Adrenal gland (tissue), 5 donors: ENCODE data around the gene NAAA.

Source experiments
- POLR2A ChIP-seq, 2 donors: fragments of 450-650 bp; IDR thresholded peaks; one replicate each; pipeline ENCODE4 v1.6.1; 2017; ENCODE audit warnings: antibody characterized with exemption in 2 of 2, mild to moderate bottlenecking in 2 of 2, moderate library complexity in 1 of 2
- TF ChIP-seq, protein P1 (sequence below), 6 experiments: fragments of 450-650 bp in 4 of 6; fragments of 200-600 bp in 2 of 6; sonication (generic) in 1 of 6; IDR thresholded peaks; 1 replicate in 5 of 6; 2 replicates in 1 of 6; pipeline versions ENCODE4 v1.5.1 to v1.8.0; 2016 to 2021; ENCODE audit warnings: antibody characterized with exemption in 6 of 6, mild to moderate bottlenecking in 2 of 6, moderate library complexity in 1 of 6
- donor health status: DM: no; HTN: no; CAD: no.

DNA sequence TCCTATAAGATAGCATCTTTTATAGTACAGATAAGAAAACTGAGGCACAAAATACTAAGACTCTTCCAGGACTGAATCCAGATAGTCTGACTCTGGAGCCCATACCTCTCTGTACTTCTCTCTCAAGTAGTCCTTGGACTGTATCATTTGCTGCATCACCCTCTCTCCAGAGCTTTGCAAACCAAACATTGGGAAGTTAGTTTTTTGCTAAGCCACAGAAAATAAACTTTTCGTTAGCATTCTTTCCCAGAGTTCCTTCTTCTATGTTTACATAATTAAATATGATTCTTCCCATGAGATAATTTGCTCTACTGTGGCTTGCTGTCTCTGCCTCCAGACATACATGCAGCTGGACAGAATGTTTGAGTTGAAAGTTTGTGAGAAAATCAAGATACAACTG is 60.5 kb downstream of the NAAA start:
- TF ChIP-seq, protein P1, sequence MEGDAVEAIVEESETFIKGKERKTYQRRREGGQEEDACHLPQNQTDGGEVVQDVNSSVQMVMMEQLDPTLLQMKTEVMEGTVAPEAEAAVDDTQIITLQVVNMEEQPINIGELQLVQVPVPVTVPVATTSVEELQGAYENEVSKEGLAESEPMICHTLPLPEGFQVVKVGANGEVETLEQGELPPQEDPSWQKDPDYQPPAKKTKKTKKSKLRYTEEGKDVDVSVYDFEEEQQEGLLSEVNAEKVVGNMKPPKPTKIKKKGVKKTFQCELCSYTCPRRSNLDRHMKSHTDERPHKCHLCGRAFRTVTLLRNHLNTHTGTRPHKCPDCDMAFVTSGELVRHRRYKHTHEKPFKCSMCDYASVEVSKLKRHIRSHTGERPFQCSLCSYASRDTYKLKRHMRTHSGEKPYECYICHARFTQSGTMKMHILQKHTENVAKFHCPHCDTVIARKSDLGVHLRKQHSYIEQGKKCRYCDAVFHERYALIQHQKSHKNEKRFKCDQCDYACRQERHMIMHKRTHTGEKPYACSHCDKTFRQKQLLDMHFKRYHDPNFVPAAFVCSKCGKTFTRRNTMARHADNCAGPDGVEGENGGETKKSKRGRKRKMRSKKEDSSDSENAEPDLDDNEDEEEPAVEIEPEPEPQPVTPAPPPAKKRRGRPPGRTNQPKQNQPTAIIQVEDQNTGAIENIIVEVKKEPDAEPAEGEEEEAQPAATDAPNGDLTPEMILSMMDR (IDR thresholded peaks at IDR 0.05) = no peak
- TF ChIP-seq POLR2A (IDR thresholded peaks at IDR 0.05) = no peak
